ACC112 (cell line): ENCODE measurements around the gene RRM1.

Source experiments
- H2AFZ ChIP-seq: fragments of 200-600 bp; sonication (generic); one replicate; pipeline ENCODE4 v1.6.0; 2017; ENCODE audit warnings: antibody characterized with exemption, low read length; ENCODE audit not compliant: unreplicated experiment
- H3K27ac ChIP-seq: fragments of 200-600 bp; sonication (generic); 2 replicates; pipeline ENCODE4 v1.5.1; 2014; ENCODE audit warnings: low read depth, mild to moderate bottlenecking, antibody characterized with exemption, low read length, moderate library complexity
- H3K27me3 ChIP-seq: fragments of 200-600 bp; sonication (generic); 2 replicates; pipeline ENCODE4 v1.6.1; 2014; ENCODE audit warnings: mild to moderate bottlenecking, antibody characterized with exemption, low read length, moderate library complexity, mixed read lengths; ENCODE audit not compliant: insufficient read depth
- H3K36me3 ChIP-seq: fragments of 200-600 bp; sonication (generic); 2 replicates; pipeline ENCODE4 v1.6.1; 2016; ENCODE audit warnings: mild to moderate bottlenecking, antibody characterized with exemption, low read length, moderate library complexity, mixed read lengths; ENCODE audit not compliant: insufficient read depth
- H3K4me1 ChIP-seq: fragments of 200-600 bp; sonication (generic); one replicate; pipeline ENCODE4 v1.6.1; 2016; ENCODE audit warnings: low read length, mixed read lengths; ENCODE audit not compliant: insufficient read depth, unreplicated experiment, control insufficient read depth
- H3K4me3 ChIP-seq: fragments of 200-600 bp; sonication (generic); 2 replicates; pipeline ENCODE4 v1.5.1; 2014; ENCODE audit warnings: mild to moderate bottlenecking, low read depth, low read length
- H3K79me2 ChIP-seq: fragments of 200-600 bp; sonication (generic); one replicate; pipeline ENCODE4 v1.6.0; 2016; ENCODE audit warnings: low read length; ENCODE audit not compliant: control insufficient read depth, unreplicated experiment, insufficient read depth

RRM1 gene

DNA sequence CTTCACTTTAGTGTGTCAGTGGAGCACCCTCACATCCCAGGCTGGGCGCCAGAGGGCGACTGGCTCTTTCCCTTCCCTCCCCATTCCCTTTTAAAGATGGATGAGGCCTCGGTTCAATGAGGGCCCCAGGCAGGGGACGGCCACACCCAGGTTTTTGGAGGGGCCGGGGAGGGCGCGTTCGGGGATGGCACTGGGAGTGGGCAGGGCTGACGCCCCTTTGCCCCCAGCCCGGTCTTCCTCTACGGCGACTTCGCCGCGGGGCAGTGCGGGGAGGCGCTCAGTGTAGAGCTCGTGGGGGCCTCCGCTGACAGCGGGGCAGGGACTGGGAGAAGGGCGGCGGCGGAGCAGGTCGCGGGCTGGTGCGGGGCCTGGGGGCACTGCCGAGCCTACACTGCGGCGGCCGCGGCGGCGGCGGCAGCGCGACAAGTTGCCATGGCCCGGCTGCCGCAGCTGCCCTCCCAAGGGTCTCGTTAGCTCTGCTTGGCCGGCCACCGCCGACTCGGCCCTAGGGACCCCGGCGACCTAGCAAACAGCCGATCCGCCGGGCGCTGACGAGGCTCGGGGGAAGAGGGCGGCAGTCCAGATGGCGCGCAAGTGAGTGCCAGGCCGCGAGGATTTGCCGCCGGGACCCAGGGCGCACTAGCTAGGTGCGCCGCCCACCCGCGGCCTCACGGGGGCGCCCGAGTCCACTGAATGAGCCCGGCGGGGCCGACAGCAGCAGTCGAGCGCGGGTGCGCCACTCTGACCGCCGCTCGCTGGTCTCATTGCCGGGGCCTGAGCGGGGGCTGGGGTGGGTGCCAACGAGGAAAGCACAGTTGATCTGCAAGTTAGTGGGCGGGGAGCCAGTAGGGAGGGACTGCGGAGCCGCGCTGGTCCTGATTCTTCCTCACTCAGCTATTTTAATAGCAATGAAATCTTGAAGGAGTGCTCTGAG lies 92.7 kb downstream of the RRM1 start:
- H3K27ac ChIP-seq = no peak overlapping the region
- no peaks in the 10 kb centered on the region for H3K79me2 ChIP-seq
- H3K36me3 ChIP-seq = no peaks in the 10 kb centered on the region
- H3K4me3 ChIP-seq = peak overlapping the region; percentile 89
- H3K4me1 ChIP-seq = no peaks in the 10 kb centered on the region
- peak overlapping the region; percentile 97 for H2AFZ ChIP-seq
- no peaks in the 10 kb centered on the region for H3K27me3 ChIP-seq
